ENCODE results near the gene ITGA3.

ITGA3 gene

GRCh38 chr17:50112694-50113093 lies 56.8 kb downstream of the ITGA3 start:
- no peak for DNase-seq

- no peak for DNase-seq
Measured at GRCh38 chr17:50113624-50114320, 57.9 kb downstream of the ITGA3 start.

- DNase-seq: no peak
Measured at GRCh38 chr17:50114401-50114800, 58.5 kb downstream of the ITGA3 start.

- peak; percentile 27 for DNase-seq
Measured at GRCh38 chr17:50114849-50115357, 59.0 kb downstream of the ITGA3 start.

- no peak for DNase-seq
Measured at GRCh38 chr17:50115756-50116155, 59.8 kb downstream of the ITGA3 start.

GRCh38 chr17:50117202-50118051 lies 61.5 kb downstream of the ITGA3 start:
- DNase-seq: peak; percentile 60

GRCh38 chr17:50118076-50118827 lies 62.3 kb downstream of the ITGA3 start:
- no peak for DNase-seq

- no peak for DNase-seq
Measured at GRCh38 chr17:50118828-50119218, 62.9 kb downstream of the ITGA3 start.

GRCh38 chr17:50120475-50121253 lies 64.8 kb downstream of the ITGA3 start:
- no peak for DNase-seq

GRCh38 chr17:50122945-50123344 lies 67.0 kb downstream of the ITGA3 start:
- DNase-seq: no peak

GRCh38 chr17:50123649-50124349 lies 67.9 kb downstream of the ITGA3 start:
- no peak for DNase-seq

- DNase-seq: no peak
Measured at GRCh38 chr17:50125420-50125997, 69.6 kb downstream of the ITGA3 start.

- DNase-seq: no peak
Measured at GRCh38 chr17:50127697-50128361, 71.9 kb downstream of the ITGA3 start.

GRCh38 chr17:50128441-50129352 lies 72.8 kb downstream of the ITGA3 start:
- DNase-seq: no peak

GRCh38 chr17:50129353-50129727 lies 73.4 kb downstream of the ITGA3 start:
- no peak for DNase-seq

GRCh38 chr17:50129728-50130558 lies 74.0 kb downstream of the ITGA3 start, which contains the start of gene SAMD14:
Gene SAMD14, minus strand, starts transcription at chr17:50130160. Its CDS starts 5,201 bp downstream, at chr17:50124959.
- peak; percentile 33 for DNase-seq

GRCh38 chr17:50130559-50131305 lies 74.8 kb downstream of the ITGA3 start:
- no peak for DNase-seq

All from stimulated activated CD4-positive, alpha-beta T cell treated with anti-CD3 and anti-CD28 coated beads, Interleukin-4, amount 100 ng/mL, for 24 hours (primary cell).